Subcutaneous adipose tissue (tissue), 4 donors: Measurements from ENCODE around the gene PPP1R7. TPM values are rescaled to one million over a fixed set of nuclear protein-coding genes. Genes with fewer than 3 reads are reported as not detected.

ENCODE experiments used
- total RNA-seq, 4 donors: library from RNA; depleted of rRNA; stranded (reverse); fragments of >200 nt; gene quantifications; one replicate each; pipeline ENCODE4 v1.1.0, GENCODE V29; 2016
- TF ChIP-seq, protein P1 (sequence below): fragments of 450-650 bp; IDR thresholded peaks from one replicate; pipeline ENCODE4 v1.5.1; 2016; ENCODE audit warnings: low read depth, mild to moderate bottlenecking, control low read depth, antibody characterized with exemption, moderate library complexity

The PPP1R7 gene
- total RNA-seq, 4 donors from 2014 or later: 38.8 to 48.1 (median 40.3) TPM

DNA sequence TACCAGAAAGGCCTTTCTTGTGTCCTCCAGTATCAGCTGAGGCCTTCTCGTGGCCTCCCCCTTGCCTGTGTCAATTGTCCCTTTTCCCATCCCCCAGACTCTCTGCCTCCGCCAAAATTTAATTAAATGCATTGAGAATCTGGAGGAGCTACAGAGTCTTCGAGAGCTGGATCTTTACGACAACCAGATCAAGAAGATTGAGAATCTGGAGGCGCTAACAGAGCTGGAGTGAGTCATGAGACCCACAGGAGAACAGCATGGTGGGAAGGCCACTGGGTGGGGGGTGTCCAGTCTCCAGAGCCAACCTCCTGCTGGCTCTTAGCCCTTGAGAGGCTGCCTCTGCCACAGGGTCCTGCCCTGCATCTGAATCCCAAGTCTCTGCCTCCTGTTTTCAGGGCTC lies 8.8 kb downstream of the PPP1R7 start:
- TF ChIP-seq, protein P1, sequence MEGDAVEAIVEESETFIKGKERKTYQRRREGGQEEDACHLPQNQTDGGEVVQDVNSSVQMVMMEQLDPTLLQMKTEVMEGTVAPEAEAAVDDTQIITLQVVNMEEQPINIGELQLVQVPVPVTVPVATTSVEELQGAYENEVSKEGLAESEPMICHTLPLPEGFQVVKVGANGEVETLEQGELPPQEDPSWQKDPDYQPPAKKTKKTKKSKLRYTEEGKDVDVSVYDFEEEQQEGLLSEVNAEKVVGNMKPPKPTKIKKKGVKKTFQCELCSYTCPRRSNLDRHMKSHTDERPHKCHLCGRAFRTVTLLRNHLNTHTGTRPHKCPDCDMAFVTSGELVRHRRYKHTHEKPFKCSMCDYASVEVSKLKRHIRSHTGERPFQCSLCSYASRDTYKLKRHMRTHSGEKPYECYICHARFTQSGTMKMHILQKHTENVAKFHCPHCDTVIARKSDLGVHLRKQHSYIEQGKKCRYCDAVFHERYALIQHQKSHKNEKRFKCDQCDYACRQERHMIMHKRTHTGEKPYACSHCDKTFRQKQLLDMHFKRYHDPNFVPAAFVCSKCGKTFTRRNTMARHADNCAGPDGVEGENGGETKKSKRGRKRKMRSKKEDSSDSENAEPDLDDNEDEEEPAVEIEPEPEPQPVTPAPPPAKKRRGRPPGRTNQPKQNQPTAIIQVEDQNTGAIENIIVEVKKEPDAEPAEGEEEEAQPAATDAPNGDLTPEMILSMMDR: no peak

DNA sequence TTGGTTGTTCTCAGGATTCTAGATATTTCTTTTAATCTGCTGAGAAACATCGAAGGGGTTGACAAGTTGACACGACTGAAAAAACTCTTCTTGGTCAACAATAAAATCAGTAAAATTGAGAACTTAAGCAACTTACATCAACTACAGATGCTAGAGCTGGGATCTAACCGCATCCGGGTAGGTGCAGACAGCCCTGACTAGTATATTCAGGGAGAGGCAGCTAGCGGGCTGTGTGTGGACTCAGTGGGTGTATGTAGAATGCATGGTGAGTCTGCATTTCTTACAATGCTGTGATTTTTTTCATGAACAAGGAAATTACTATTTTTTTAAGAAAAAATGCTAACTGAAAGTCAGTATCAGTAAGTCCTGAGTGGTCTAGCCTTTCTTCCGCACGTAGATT lies 10.1 kb downstream of the PPP1R7 start:
- TF ChIP-seq, protein P1: no peak

DNA sequence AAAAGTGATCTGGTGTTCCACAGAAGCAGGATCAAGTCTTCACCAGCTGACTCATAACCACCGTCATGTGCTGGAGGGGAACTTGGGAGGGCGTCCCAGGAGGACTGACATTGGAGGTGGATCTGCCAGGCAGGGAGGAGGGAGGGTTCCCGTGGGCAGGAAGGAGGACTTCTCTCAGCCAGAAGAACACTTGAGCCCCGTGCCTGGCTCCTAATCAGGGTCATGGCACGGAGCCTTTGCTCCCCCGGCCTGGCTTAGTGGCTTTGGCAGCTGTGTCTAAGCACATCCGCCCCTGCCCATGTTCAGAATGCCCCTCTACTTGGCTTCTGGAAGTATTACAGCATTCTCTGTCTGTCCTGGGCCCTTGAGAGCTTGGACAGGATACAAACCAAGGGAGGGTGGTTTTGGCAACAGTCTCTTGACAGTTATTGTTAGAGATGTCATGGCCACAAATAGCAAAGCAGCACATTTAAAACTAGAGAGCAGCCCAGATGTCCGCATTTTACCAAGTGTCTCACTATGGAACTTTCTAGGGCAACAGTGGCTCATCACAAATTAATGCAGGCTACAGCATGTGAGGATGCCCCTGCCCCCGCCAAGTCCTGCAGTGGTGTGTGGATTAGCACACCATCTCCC lies 11.5 kb downstream of the PPP1R7 start:
- TF ChIP-seq, protein P1: no peak

DNA sequence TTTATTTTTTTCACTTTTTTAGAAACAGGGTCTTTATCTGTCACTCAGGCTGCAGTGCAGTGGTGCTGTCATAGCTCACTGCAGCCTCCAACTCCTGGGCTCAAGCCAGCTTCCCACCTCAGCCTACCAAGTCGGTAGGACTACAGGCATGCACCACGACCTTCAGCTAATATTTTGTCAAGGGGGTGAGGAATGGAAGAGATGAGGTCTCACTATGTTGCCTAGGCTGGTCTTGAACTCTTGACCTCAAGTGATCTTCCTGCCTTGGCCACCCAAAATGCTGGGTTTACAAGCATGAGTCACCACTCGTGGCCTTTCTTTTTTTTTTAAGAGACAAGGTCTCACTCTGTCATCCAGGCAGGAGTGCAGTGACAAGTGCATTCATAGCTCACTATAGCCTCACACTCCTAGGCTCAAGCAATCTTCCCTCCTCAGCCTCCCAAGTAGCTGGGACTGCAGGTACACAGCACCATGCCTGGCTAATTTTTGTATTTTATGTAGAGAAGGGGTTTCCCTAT lies 13.4 kb downstream of the PPP1R7 start:
- TF ChIP-seq, protein P1: no peak

DNA sequence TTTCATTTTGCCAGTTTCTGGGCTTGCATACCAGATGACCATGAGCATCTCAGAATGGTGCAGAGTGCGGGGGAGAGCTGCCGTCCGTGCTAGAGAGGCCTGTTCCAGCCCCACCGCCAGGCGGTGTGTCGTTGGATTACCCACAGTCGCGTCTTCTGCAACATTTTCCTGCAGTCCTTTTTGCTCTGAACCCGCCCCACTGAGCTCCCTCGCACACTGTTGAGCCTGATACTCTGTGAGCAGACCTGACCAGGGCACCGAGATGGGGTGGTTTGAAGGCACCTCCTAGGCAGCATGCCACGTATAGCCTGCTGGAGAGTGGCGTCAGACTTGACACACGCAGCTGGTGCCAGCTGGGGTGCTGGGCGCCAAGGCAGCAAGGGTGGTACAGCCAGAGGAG lies 18.1 kb downstream of the PPP1R7 start:
- TF ChIP-seq, protein P1: no peak

DNA sequence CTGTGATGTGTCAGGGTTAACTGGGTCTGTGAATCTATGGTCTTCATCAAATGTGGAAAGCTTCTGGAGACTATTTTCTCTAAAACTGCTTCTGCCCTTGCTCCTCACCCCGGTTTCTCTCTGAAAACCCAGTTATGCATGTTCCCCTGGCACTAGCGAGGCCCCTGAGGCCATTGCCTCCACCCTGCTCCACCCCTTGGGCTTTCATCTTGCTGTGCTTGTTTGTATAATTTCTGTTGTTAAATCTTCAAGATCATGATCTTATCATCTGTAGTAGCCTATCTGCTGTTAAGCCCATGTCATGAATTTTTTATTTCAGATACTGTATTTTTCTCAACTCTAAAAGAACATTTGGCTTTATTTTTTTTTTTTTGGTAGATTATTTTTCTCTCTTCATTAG lies 23.3 kb downstream of the PPP1R7 start:
- TF ChIP-seq, protein P1: no peak

DNA sequence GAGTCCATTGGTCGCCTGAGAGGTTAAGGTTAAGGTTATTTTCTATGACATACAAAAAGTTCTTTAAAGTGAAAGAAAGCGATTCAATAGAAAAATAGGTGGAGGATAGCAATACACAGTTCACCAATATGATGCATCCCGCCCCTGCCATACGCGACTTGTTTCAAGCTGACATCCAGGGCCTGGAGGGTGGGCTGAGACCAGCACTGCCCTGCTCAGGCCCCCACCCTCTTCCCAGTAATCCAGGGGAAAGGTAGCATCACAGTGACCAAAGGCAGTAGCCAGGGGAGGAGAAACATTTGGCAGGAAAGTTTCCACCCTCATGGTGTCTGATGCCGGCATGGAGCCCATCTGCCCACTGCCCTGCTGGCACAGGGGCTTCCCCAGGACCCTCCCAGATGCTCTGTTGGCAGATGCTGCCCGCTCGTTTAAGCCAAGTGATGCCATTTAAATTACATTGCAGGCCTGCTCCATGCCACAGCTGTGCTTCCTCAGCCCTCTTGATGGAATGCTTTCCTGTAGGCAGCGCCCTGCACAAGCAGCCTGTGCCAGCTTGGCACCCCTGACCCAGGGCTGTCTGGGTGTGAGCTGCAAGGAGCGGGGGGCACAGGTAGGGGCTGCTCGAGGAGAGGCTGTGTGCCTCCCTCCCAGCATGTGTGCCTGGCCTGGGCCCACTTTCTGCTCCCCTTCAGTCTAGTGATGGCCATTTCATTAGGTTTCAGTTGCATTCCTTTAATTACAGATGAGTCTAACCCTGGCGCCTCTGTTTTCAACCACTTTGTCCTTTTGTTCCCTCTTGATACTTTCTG lies 27.5 kb downstream of the PPP1R7 start:
- TF ChIP-seq, protein P1: no peak
